OCI-LY7 (cell line): ENCODE results near the gene EIF4E1B.

Experiments used
- CTCF ChIP-seq: fragments of 200-600 bp; sonication (generic); conservative IDR thresholded peaks from 2 replicates; pipeline ENCODE4 v1.5.1; 2014; ENCODE audit warnings: mild to moderate bottlenecking, antibody characterized with exemption, low read length, moderate library complexity, mixed read lengths
- EZH2phosphoT487 ChIP-seq: fragments of 200-600 bp; sonication (generic); IDR thresholded peaks from 2 replicates; pipeline ENCODE4 v1.6.1; 2018; ENCODE audit warnings: low read depth, borderline replicate concordance, mild to moderate bottlenecking, mixed run types, antibody characterized with exemption, low read length, moderate library complexity, mixed read lengths

- TF ChIP-seq CTCF (no peak), EZH2phosphoT487 (no peak)
These were observed 34.4 kb downstream of the EIF4E1B start for GRCh38 chr5:176664886-176665285.
